Fibroblast of lung (primary cell): ENCODE results near the gene CST4. TPM values are rescaled to one million over a fixed set of nuclear protein-coding genes. Genes with fewer than 3 reads are reported as not detected.
"Not testable (repeated sequence)": the region's sequence is repeated elsewhere in the genome, so short reads cannot be mapped to it uniquely, and the experiment has no call there.

Source experiments
- DNase-seq, 2 donors: peaks; one replicate each; pipeline versions ENCODE4 v3.0.0 to v3.0.0-alpha.2; 2010; ENCODE audit warnings: low read depth in 2 of 2
- H2AFZ ChIP-seq: 2 replicates; pipeline ENCODE4 v1.5.1; 2012; ENCODE audit warnings: low read length, control low read depth, inconsistent platforms
- H3K27ac ChIP-seq: 2 replicates; pipeline ENCODE4 v1.5.1; 2011; ENCODE audit warnings: low read length, control low read depth; ENCODE audit not compliant: insufficient read depth
- H3K27me3 ChIP-seq: 2 replicates; pipeline ENCODE4 v1.5.1; 2011; ENCODE audit warnings: mild to moderate bottlenecking, low read length; ENCODE audit not compliant: control insufficient read depth, insufficient read depth
- H3K36me3 ChIP-seq: 2 replicates; pipeline ENCODE4 v1.5.1; 2011; ENCODE audit warnings: low read length; ENCODE audit not compliant: control insufficient read depth, insufficient read depth
- H3K4me1 ChIP-seq: 2 replicates; pipeline ENCODE4 v1.5.1; 2011; ENCODE audit warnings: low read length; ENCODE audit not compliant: control insufficient read depth, insufficient read depth; ENCODE audit errors: extremely low read depth
- H3K4me2 ChIP-seq: 2 replicates; pipeline ENCODE4 v1.5.1; 2011; ENCODE audit warnings: low read length, control low read depth; ENCODE audit not compliant: insufficient read depth; ENCODE audit errors: extremely low read depth
- H3K4me3 ChIP-seq, 4 experiments: fragments of 200-600 bp in 1 of 4; sonication (generic) in 1 of 4; replicated peaks in 1 of 4; 2 replicates each; pipeline ENCODE4 v1.5.1; 2011 to 2016; ENCODE audit warnings: low read length in 4 of 4, low read depth in 3 of 4, mild to moderate bottlenecking in 3 of 4, control low read depth in 2 of 4, inconsistent platforms in 1 of 4, mixed read lengths in 1 of 4; ENCODE audit not compliant: insufficient read depth in 1 of 4; ENCODE audit errors: control extremely low read depth in 1 of 4
- H3K79me2 ChIP-seq: 2 replicates; pipeline ENCODE4 v1.5.1; 2012; ENCODE audit warnings: mild to moderate bottlenecking, low read length, inconsistent platforms; ENCODE audit not compliant: control insufficient read depth, insufficient read depth
- H3K9ac ChIP-seq: 2 replicates; pipeline ENCODE4 v1.5.1; 2011; ENCODE audit warnings: mild to moderate bottlenecking, low read length, control low read depth; ENCODE audit not compliant: insufficient read depth
- H3K9me3 ChIP-seq: 2 replicates; pipeline ENCODE4 v1.5.1; 2012; ENCODE audit warnings: low read depth, low read length; ENCODE audit not compliant: control insufficient read depth, insufficient read depth
- H4K20me1 ChIP-seq: 2 replicates; pipeline ENCODE4 v1.5.1; 2011; ENCODE audit warnings: low read length; ENCODE audit not compliant: control insufficient read depth, insufficient read depth; ENCODE audit errors: extremely low read depth
- EZH2 ChIP-seq: IDR thresholded peaks from 2 replicates; pipeline ENCODE4 v1.5.1; 2012; ENCODE audit warnings: low read length, control low read depth, mild to moderate bottlenecking; ENCODE audit errors: missing control alignments
- polyA plus RNA-seq, 2 donors: library from polyadenylated mRNA; depleted of rRNA in 1 of 2; stranded (reverse) in 1 of 2; unstranded in 1 of 2; fragments of >200 nt; gene quantifications; 2 replicates each; pipeline ENCODE4 v1.2.1, GENCODE V29; 2011 to 2012; ENCODE audit warnings: missing spikeins in 1 of 2
- total RNA-seq: library from RNA; depleted of rRNA; stranded (reverse); fragments of >200 nt; gene quantifications from 2 replicates; pipeline ENCODE4 v1.2.1, GENCODE V29; 2014
- TF ChIP-seq, protein P1 (sequence below), 2 donors: IDR thresholded peaks in 1 of 2; conservative IDR thresholded peaks in 1 of 2; 1 replicate in 1 of 2; 2 replicates in 1 of 2; pipeline ENCODE4 v1.5.1; 2011 to 2012; ENCODE audit warnings: low read length in 2 of 2, control low read depth in 1 of 2, inconsistent platforms in 1 of 2, low read depth in 1 of 2, mild to moderate bottlenecking in 1 of 2

The CST4 gene
- total and polyA plus RNA-seq, 2 donors (not counting 1 experiment from before 2014, with no cell fraction given) = 0.16 to 0.17 TPM

DNA sequence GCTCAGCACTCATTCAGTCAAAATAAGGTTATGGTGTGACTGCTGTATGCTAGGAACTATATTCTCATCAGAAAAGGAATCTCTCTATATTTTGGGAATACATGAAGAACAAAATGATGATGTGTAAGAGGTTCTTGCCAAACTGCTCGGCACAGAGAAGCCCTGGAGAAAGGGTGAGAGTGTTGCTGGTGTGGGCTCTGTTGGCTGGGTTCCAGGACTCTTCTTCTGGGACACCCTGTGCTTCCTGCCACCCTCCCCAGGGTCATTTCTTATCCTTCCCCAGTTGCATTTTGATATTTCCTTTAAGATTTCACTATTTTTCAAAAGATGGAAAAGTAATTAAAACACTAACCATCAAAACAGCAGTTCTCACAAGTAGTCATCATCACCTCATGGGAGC is 33.1 kb upstream of the CST4 start:
- Histone ChIP-seq H4K20me1 (no peaks in the 10 kb centered on the region), H3K9ac (no peak overlapping the region), H3K79me2 (no peaks in the 10 kb centered on the region), H3K27ac (no peak overlapping the region), H3K9me3 (no peaks in the 10 kb centered on the region), H3K27me3 (no peaks in the 10 kb centered on the region), H3K4me1 (no peaks in the 10 kb centered on the region), H2AFZ (no peak overlapping the region), H3K4me2 (no peak overlapping the region), H3K36me3 (no peaks in the 10 kb centered on the region), H3K4me3 (no peak overlapping the region)
- TF ChIP-seq, protein P1, sequence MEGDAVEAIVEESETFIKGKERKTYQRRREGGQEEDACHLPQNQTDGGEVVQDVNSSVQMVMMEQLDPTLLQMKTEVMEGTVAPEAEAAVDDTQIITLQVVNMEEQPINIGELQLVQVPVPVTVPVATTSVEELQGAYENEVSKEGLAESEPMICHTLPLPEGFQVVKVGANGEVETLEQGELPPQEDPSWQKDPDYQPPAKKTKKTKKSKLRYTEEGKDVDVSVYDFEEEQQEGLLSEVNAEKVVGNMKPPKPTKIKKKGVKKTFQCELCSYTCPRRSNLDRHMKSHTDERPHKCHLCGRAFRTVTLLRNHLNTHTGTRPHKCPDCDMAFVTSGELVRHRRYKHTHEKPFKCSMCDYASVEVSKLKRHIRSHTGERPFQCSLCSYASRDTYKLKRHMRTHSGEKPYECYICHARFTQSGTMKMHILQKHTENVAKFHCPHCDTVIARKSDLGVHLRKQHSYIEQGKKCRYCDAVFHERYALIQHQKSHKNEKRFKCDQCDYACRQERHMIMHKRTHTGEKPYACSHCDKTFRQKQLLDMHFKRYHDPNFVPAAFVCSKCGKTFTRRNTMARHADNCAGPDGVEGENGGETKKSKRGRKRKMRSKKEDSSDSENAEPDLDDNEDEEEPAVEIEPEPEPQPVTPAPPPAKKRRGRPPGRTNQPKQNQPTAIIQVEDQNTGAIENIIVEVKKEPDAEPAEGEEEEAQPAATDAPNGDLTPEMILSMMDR (conservative IDR thresholded peaks at IDR 0.05 in 1 of 2, IDR thresholded peaks at IDR 0.05 in 1 of 2; ENCODE audit: low read depth in 1 of 2, low read length in 2 of 2) = no peak
- no peak for TF ChIP-seq EZH2
- no peak for DNase-seq

DNA sequence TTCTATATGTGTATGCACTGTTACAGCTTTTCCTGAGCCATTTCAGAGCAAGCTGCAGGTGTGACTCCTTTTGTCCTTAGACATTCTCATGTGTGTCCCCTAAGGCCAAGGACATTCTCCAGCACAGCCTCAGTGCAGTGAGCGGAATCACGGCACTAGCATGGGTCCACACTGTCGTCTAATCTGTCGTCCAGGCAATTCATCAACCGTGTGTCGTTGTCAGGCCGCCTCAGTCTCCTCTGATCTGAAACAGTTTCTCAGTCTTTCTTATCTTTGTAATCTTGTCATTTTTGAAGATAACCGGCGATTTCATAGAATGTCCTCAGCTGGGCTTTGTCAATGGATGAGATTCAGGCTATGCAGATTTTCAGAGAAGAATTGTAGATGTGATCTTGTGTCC is 30.5 kb upstream of the CST4 start:
- H3K27me3 ChIP-seq, H3K9me3 ChIP-seq, H3K4me2 ChIP-seq, H3K9ac ChIP-seq, H3K36me3 ChIP-seq, H3K79me2 ChIP-seq, H4K20me1 ChIP-seq, H3K4me1 ChIP-seq, H3K4me3 ChIP-seq, H2AFZ ChIP-seq, DNase-seq, H3K27ac ChIP-seq: not testable (repeated sequence)

DNA sequence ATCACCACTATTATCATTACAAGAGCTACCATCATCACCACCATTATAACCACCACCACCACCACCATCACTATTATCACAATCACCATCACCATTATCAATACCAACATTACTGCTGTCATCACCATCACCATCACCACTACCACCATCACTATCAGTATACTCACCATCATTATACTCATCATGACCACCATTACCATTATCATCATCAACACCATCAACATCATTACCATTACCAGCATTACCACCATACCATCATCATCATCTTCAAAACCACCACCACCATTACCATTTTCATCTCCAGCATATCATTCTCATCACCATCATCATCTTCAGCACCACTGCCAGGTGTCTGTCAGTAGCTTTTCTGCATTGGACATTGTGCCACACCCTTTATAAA is 22.9 kb upstream of the CST4 start:
- not testable (repeated sequence) for H3K4me3 ChIP-seq, H3K27ac ChIP-seq, H3K4me1 ChIP-seq, H2AFZ ChIP-seq, H3K79me2 ChIP-seq, H3K9ac ChIP-seq, DNase-seq, H3K27me3 ChIP-seq, H3K9me3 ChIP-seq, H4K20me1 ChIP-seq, H3K4me2 ChIP-seq, H3K36me3 ChIP-seq

DNA sequence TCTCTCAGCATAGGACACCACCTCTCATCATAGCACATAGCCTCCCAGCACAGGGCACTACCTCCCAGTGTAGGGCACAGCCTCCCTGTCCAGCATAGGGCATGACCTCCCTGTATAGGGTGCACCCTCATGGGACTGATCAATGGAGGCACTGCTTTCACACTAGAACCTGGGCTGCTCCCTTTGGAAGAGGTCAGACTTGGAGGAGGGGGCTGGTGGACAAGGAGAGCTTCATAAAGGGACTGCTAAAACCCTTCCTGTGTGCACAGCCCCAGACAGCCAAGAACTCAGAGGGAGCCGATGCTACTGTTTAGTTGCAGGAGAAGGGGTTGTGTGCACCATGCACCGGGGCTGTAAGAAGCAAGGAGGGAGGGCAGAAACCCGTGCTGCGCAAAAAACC is 21.9 kb upstream of the CST4 start:
- Histone ChIP-seq H3K36me3 (no peaks in the 10 kb centered on the region), H3K9me3 (no peaks in the 10 kb centered on the region), H3K79me2 (no peaks in the 10 kb centered on the region), H2AFZ (no peak overlapping the region), H3K4me2 (no peak overlapping the region), H3K9ac (no peak overlapping the region), H3K27ac (no peak overlapping the region), H3K4me3 (no peak overlapping the region), H3K4me1 (no peaks in the 10 kb centered on the region), H4K20me1 (no peaks in the 10 kb centered on the region), H3K27me3 (no peaks in the 10 kb centered on the region)
- no peak for DNase-seq
- TF ChIP-seq EZH2 = no peak
- TF ChIP-seq, protein P1 (conservative IDR thresholded peaks at IDR 0.05 in 1 of 2, IDR thresholded peaks at IDR 0.05 in 1 of 2; ENCODE audit: low read depth in 1 of 2, low read length in 2 of 2) = no peak
